GM21529 (cell line): ENCODE measurements around the gene SKAP1.

Experiments
- ATAC-seq: cut with Tn5 transposase; IDR thresholded peaks from one replicate; pipeline ENCODE4 v1.9.1; 2021; ENCODE audit not compliant: unreplicated experiment

The SKAP1 gene

GRCh38 chr17:48125829-48126531 lies 304.0 kb downstream of the SKAP1 start:
- ATAC-seq, result no peak

GRCh38 chr17:48123776-48124388 lies 306.1 kb downstream of the SKAP1 start:
- ATAC-seq, result no peak

GRCh38 chr17:48123111-48123510 lies 306.9 kb downstream of the SKAP1 start:
- no peak for ATAC-seq

GRCh38 chr17:48122665-48123045 lies 307.4 kb downstream of the SKAP1 start:
- no peak for ATAC-seq

GRCh38 chr17:48121923-48122664 lies 307.9 kb downstream of the SKAP1 start:
- no peak for ATAC-seq

GRCh38 chr17:48113201-48113676 lies 316.8 kb downstream of the SKAP1 start:
- ATAC-seq, result peak; percentile 45

- no peak for ATAC-seq
Measured at GRCh38 chr17:48111937-48112241, 318.1 kb downstream of the SKAP1 start.

- no peak for ATAC-seq
Measured at GRCh38 chr17:48110761-48111160, 319.3 kb downstream of the SKAP1 start.

- ATAC-seq, result peak; percentile 71
Measured at GRCh38 chr17:48107137-48108055, 322.6 kb downstream of the SKAP1 start, which contains the start of gene SNX11. SNX11 (plus strand) TSS chr17:48107766; CDS start chr17:48112044, 4,278 bp downstream.

- no peak for ATAC-seq
Measured at GRCh38 chr17:48106802-48107136, 323.2 kb downstream of the SKAP1 start.

GRCh38 chr17:48104440-48104839 lies 325.6 kb downstream of the SKAP1 start:
- ATAC-seq, result no peak

GRCh38 chr17:48102798-48103715 lies 327.0 kb downstream of the SKAP1 start:
- ATAC-seq, result no peak

- no peak for ATAC-seq
Measured at GRCh38 chr17:48102043-48102750, 327.8 kb downstream of the SKAP1 start.

GRCh38 chr17:48101012-48101720 lies 328.8 kb downstream of the SKAP1 start, which contains the start of gene CBX1:
CBX1 (minus strand) TSS chr17:48101478; CDS start chr17:48077004, 24,474 bp downstream.
- peak; percentile 82 for ATAC-seq

GRCh38 chr17:48100591-48101011 lies 329.4 kb downstream of the SKAP1 start:
- no peak for ATAC-seq

- no peak for ATAC-seq
Measured at GRCh38 chr17:48100160-48100559, 329.9 kb downstream of the SKAP1 start.

- no peak for ATAC-seq
Measured at GRCh38 chr17:48095611-48096010, 334.4 kb downstream of the SKAP1 start.

GRCh38 chr17:48093341-48094045 lies 336.5 kb downstream of the SKAP1 start:
- no peak for ATAC-seq
